Measurements from ENCODE around the gene ANKRD36C. TPM values are rescaled to one million over a fixed set of nuclear protein-coding genes. Genes with fewer than 3 reads are reported as not detected.
"Not testable (repeated sequence)": the region's sequence is repeated elsewhere in the genome, so short reads cannot be mapped to it uniquely, and the experiment has no call there.

ANKRD36C gene
- total RNA-seq, 4 donors from 2014 or later: 9.0 to 42.6 (median 18.8) TPM

- not testable (repeated sequence) for H3K27me3 ChIP-seq, H3K4me3 ChIP-seq, H3K4me1 ChIP-seq, H3K27ac ChIP-seq, ATAC-seq, H3K9me3 ChIP-seq
- peaks cover 0 to 49% of the 10 kb centered on the region in 2 donors for H3K36me3 ChIP-seq
Observed at GRCh38 chr2:95915131-95915530, 76.5 kb downstream of the ANKRD36C start.

GRCh38 chr2:95911431-95911830, 80.2 kb downstream of the ANKRD36C start:
- ATAC-seq, H3K9me3 ChIP-seq, H3K27ac ChIP-seq, H3K27me3 ChIP-seq, H3K4me3 ChIP-seq, H3K4me1 ChIP-seq: not testable (repeated sequence)
- 12 to 26% methylated on average over 5 of the region's 5 CpGs for WGBS, 2 donors (ENCODE audit: low coverage in 1 of 2)
- H3K36me3 ChIP-seq: peaks cover 0 to 18% of the 10 kb centered on the region in 2 donors

- H3K36me3 ChIP-seq: peaks cover 0 to 33% of the 10 kb centered on the region in 2 donors
- H3K9me3 ChIP-seq, H3K27ac ChIP-seq, ATAC-seq, H3K4me1 ChIP-seq, H3K4me3 ChIP-seq, H3K27me3 ChIP-seq: not testable (repeated sequence)
- WGBS, 2 donors (ENCODE audit: low coverage in 1 of 2): 25 to 68% methylated on average over 2 of the region's 2 CpGs
Observed at GRCh38 chr2:95894443-95894842, 97.2 kb downstream of the ANKRD36C start.

GRCh38 chr2:95867929-95868328, 123.7 kb downstream of the ANKRD36C start:
- 100% methylated on average over 1 of the region's 1 CpG; no CpG with 5 or more reads in 1 of the 2 donors for WGBS, 2 donors (ENCODE audit: low coverage in 1 of 2)
- H3K27ac ChIP-seq: not testable (repeated sequence)

GRCh38 chr2:95867047-95867677, 124.5 kb downstream of the ANKRD36C start:
- not testable (repeated sequence) for H3K4me3 ChIP-seq, H3K27me3 ChIP-seq, H3K4me1 ChIP-seq, H3K27ac ChIP-seq, H3K9me3 ChIP-seq, ATAC-seq
- WGBS, 2 donors (ENCODE audit: low coverage in 1 of 2): no CpG with 5 or more reads among the region's 2 CpGs
- H3K36me3 ChIP-seq: peaks cover 0 to 15% of the 10 kb centered on the region in 2 donors

More at GRCh38 chr2:95867929-95868328, 123.7 kb downstream of the ANKRD36C start:
- not testable (repeated sequence) for H3K9me3 ChIP-seq, H3K4me1 ChIP-seq, H3K27me3 ChIP-seq, ATAC-seq, H3K4me3 ChIP-seq
- H3K36me3 ChIP-seq: peaks cover 0 to 15% of the 10 kb centered on the region in 2 donors

GRCh38 chr2:95862121-95862520, 129.5 kb downstream of the ANKRD36C start:
- H3K36me3 ChIP-seq, H3K4me1 ChIP-seq, H3K27me3 ChIP-seq, H3K27ac ChIP-seq, H3K4me3 ChIP-seq, ATAC-seq, H3K9me3 ChIP-seq: not testable (repeated sequence)
- 85 to 96% methylated on average over 3 of the region's 3 CpGs for WGBS, 2 donors (ENCODE audit: low coverage in 1 of 2)

- 100% methylated on average over 2 of the region's 8 CpGs; no CpG with 5 or more reads in 1 of the 2 donors for WGBS, 2 donors (ENCODE audit: low coverage in 1 of 2)
- no peak for ATAC-seq
- Histone ChIP-seq H3K4me1 (no peaks in the 10 kb centered on the region), H3K4me3 (no peak overlapping the region), H3K27ac (no peak overlapping the region), H3K9me3 (no peaks in the 10 kb centered on the region), H3K27me3 (no peaks in the 10 kb centered on the region), H3K36me3 (peaks cover 0 to 72% of the 10 kb centered on the region in 2 donors)
- no peak for TF ChIP-seq POLR2AphosphoS5 (IDR thresholded peaks at IDR 0.05)
- TF ChIP-seq CTCF (IDR thresholded peaks at IDR 0.05): no peak
- TF ChIP-seq EP300 (IDR thresholded peaks at IDR 0.05): no peak
- no peak for TF ChIP-seq POLR2A (IDR thresholded peaks at IDR 0.05)
Observed at GRCh38 chr2:95836151-95836550, 155.5 kb downstream of the ANKRD36C start.

- not testable (repeated sequence) for H3K27ac ChIP-seq, H3K4me1 ChIP-seq, H3K27me3 ChIP-seq, ATAC-seq, H3K9me3 ChIP-seq, H3K4me3 ChIP-seq
- 100% methylated on average over 3 to 4 of the region's 12 CpGs for WGBS, 2 donors (ENCODE audit: low coverage in 1 of 2)
- H3K36me3 ChIP-seq: peaks cover 0 to 82% of the 10 kb centered on the region in 2 donors
Observed at GRCh38 chr2:95834077-95835013, 157.3 kb downstream of the ANKRD36C start.

- ATAC-seq, H3K4me1 ChIP-seq, H3K27ac ChIP-seq, H3K27me3 ChIP-seq, H3K4me3 ChIP-seq: not testable (repeated sequence)
- H3K9me3 ChIP-seq: peaks cover 0 to 66% (median 0%) of the 10 kb centered on the region in 3 donors
- H3K36me3 ChIP-seq: peaks cover 0 to 13% of the 10 kb centered on the region in 2 donors
- WGBS, 2 donors (ENCODE audit: low coverage in 1 of 2): 92 to 100% methylated on average over 2 to 3 of the region's 3 CpGs
Observed at GRCh38 chr2:95824218-95824617, 167.4 kb downstream of the ANKRD36C start.

GRCh38 chr2:95817521-95817920, 174.1 kb downstream of the ANKRD36C start:
- not testable (repeated sequence) for H3K4me1 ChIP-seq, H3K27me3 ChIP-seq, ATAC-seq, H3K4me3 ChIP-seq, H3K27ac ChIP-seq, H3K36me3 ChIP-seq
- peaks cover 0 to 50% (median 0%) of the 10 kb centered on the region in 3 donors for H3K9me3 ChIP-seq
- 94 to 100% methylated on average over 2 of the region's 2 CpGs for WGBS, 2 donors (ENCODE audit: low coverage in 1 of 2)

- not testable (repeated sequence) for H3K4me1 ChIP-seq, ATAC-seq, H3K4me3 ChIP-seq, H3K27ac ChIP-seq, H3K27me3 ChIP-seq
- WGBS, 2 donors (ENCODE audit: low coverage in 1 of 2): 60% methylated on average over 1 of the region's 1 CpG; no CpG with 5 or more reads in 1 of the 2 donors
- H3K36me3 ChIP-seq: peaks cover 0 to 11% of the 10 kb centered on the region in 2 donors
- H3K9me3 ChIP-seq: peaks cover 0 to 22% (median 0%) of the 10 kb centered on the region in 3 donors
Observed at GRCh38 chr2:95813311-95813710, 178.3 kb downstream of the ANKRD36C start.
